ENCODE measurements around the gene PRKCH. TPM values are rescaled to one million over a fixed set of nuclear protein-coding genes. Genes with fewer than 3 reads are reported as not detected.

The PRKCH gene
- total RNA-seq, 1 experiment from 2014 or later: 10.3 TPM

GRCh38 chr14:61470961-61471293, 149.5 kb downstream of the PRKCH start:
- Mint-ChIP-seq H3K36me3 (no peaks in the 10 kb centered on the region), H3K27me3 (ENCODE audit: low read depth) (no peaks in the 10 kb centered on the region), H3K27ac (peak overlapping the region; percentile 44; the same call in 1 of the 2 replicates), H3K9me3 (no peaks in the 10 kb centered on the region), H3K4me3 (no peak overlapping the region; the same call in 1 of the 2 replicates), H3K4me1 (peaks cover 56% of the 10 kb centered on the region)
- DNase-seq (ENCODE audit: low spot score) (no peak), ATAC-seq (no peak)
- ChIA-PET CTCF (interaction anchor here (0.8 to 2.1 kb wide), 15 partner anchors 9 to 1805 kb away, joined by 3 to 8 read pairs (median 3); partner anchors contain the start of gene SNAPC1), POLR2A (interaction anchor here (0.7 kb wide), 1 partner anchor 279 kb away, joined by 3 read pairs; no protein-coding TSS in a partner anchor)
- TF ChIP-seq SP1 (CRISPR knock-in tag; conservative IDR thresholded peaks at IDR 0.05) (no peak), CBFB (CRISPR knock-in tag; IDR thresholded peaks at IDR 0.05; ENCODE audit: low read depth) (no peak), TP53 (CRISPR knock-in tag; IDR thresholded peaks at IDR 0.05) (no peak), CDX4 (CRISPR knock-in tag; IDR thresholded peaks at IDR 0.05; ENCODE audit: borderline replicate concordance) (no peak), ZNF281 (CRISPR knock-in tag; IDR thresholded peaks at IDR 0.05) (no peak), NFE2L1 (CRISPR knock-in tag; IDR thresholded peaks at IDR 0.05) (no peak), ETV6 (CRISPR knock-in tag; IDR thresholded peaks at IDR 0.05) (no peak), ZSCAN18 (CRISPR knock-in tag; IDR thresholded peaks at IDR 0.05) (no peak), TEAD4 (CRISPR knock-in tag; IDR thresholded peaks at IDR 0.05) (no peak), ZNF423 (CRISPR knock-in tag; IDR thresholded peaks at IDR 0.05) (no peak), ZNF219 (CRISPR knock-in tag; IDR thresholded peaks at IDR 0.05; ENCODE audit: borderline replicate concordance) (no peak), SMAD4 (CRISPR knock-in tag; IDR thresholded peaks at IDR 0.05) (no peak), MAX (CRISPR knock-in tag; IDR thresholded peaks at IDR 0.05) (no peak), ZNF425 (CRISPR knock-in tag; conservative IDR thresholded peaks at IDR 0.05) (no peak), SMAD3 (CRISPR knock-in tag; IDR thresholded peaks at IDR 0.05; ENCODE audit: borderline replicate concordance) (no peak), FOXP1 (CRISPR knock-in tag; IDR thresholded peaks at IDR 0.05; ENCODE audit: borderline replicate concordance) (no peak), AR (CRISPR knock-in tag; IDR thresholded peaks at IDR 0.05) (no peak), PRRX2 (CRISPR knock-in tag; IDR thresholded peaks at IDR 0.05) (no peak), PREB (CRISPR knock-in tag; IDR thresholded peaks at IDR 0.05; ENCODE audit: borderline replicate concordance) (no peak), E2F4 (CRISPR knock-in tag; IDR thresholded peaks at IDR 0.05; ENCODE audit: borderline replicate concordance, low read depth) (no peak)

Data from WTC11 (cell line).